IMR-90 (cell line): ENCODE data around the gene RFX3. TPM values are rescaled to one million over a fixed set of nuclear protein-coding genes. Genes with fewer than 3 reads are reported as not detected.

ENCODE experiments used
- ATAC-seq: fragments of 200-7000 bp; cut with Tn5 transposase; 2 replicates; pipeline ENCODE4 v1.9.1; 2020; ENCODE audit warnings: low read depth, mild to moderate bottlenecking, moderate library complexity
- BruUV-seq: library from RNA; stranded (reverse); fragments of 400-500 nt; replicated peaks from 2 replicates; lab custom pipeline; 2021; lab: Mats Ljungman, UMichigan
- CTCF ChIA-PET: fragments of 300-600 bp; formaldehyde crosslinking; extraction: SDS; loops from one replicate; lab custom pipeline; 2021; ENCODE audit warnings: antibody characterized with exemption; lab: Yijun Ruan, JAX
- POLR2A ChIA-PET: fragments of 300-600 bp; sonication (Branson Sonifier 250); formaldehyde crosslinking; loops from one replicate; lab custom pipeline; 2022; ENCODE audit warnings: antibody characterized with exemption; ENCODE audit not compliant: unreplicated experiment; lab: Charles Lee
- DNase-seq: peaks from one replicate; pipeline ENCODE4 v3.0.0; 2013
- H2AFZ ChIP-seq: replicated peaks from 2 replicates; pipeline ENCODE3; 2013; ENCODE audit warnings: low read length, mild to moderate bottlenecking; ENCODE audit not compliant: poor library complexity
- H2AK5ac ChIP-seq: 2 replicates; pipeline ENCODE4 v1.6.1; 2013; ENCODE audit warnings: low read depth, low read length, inconsistent platforms
- H2AK9ac ChIP-seq: replicated peaks from 2 replicates; pipeline ENCODE3; 2013; ENCODE audit warnings: mild to moderate bottlenecking, low read depth, low read length, moderate library complexity; ENCODE audit not compliant: poor library complexity
- H2BK120ac ChIP-seq: 2 replicates; pipeline ENCODE4 v1.6.1; 2013; ENCODE audit warnings: low read depth, low read length, inconsistent platforms
- H2BK15ac ChIP-seq: 3 replicates; pipeline ENCODE4 v1.6.1; 2013; ENCODE audit warnings: low read depth, low read length, inconsistent platforms
- H2BK20ac ChIP-seq: 2 replicates; pipeline ENCODE4 v1.6.1; 2013; ENCODE audit warnings: low read depth, mild to moderate bottlenecking, inconsistent platforms, low read length, moderate library complexity
- H2BK5ac ChIP-seq: 2 replicates; pipeline ENCODE4 v1.6.1; 2013; ENCODE audit warnings: mild to moderate bottlenecking, low read depth, low read length, inconsistent platforms; ENCODE audit not compliant: poor library complexity, severe bottlenecking
- H3K14ac ChIP-seq: replicated peaks from 2 replicates; pipeline ENCODE4 v1.6.1; 2013; ENCODE audit warnings: low read depth, low read length, inconsistent platforms
- H3K18ac ChIP-seq: 2 replicates; pipeline ENCODE4 v1.6.1; 2013; ENCODE audit warnings: low read depth, low read length, control low read depth
- H3K23ac ChIP-seq: 2 replicates; pipeline ENCODE4 v1.6.1; 2013; ENCODE audit warnings: low read depth, low read length, inconsistent platforms
- H3K27ac ChIP-seq: 2 replicates; pipeline ENCODE4 v1.5.1; 2013; ENCODE audit warnings: mild to moderate bottlenecking, control low read depth, low read length; ENCODE audit not compliant: insufficient read depth
- H3K27me3 ChIP-seq: 2 replicates; pipeline ENCODE4 v1.6.1; 2013; ENCODE audit warnings: low read length; ENCODE audit not compliant: control insufficient read depth, insufficient read depth
- H3K36me3 ChIP-seq: 2 replicates; pipeline ENCODE4 v1.6.1; 2013; ENCODE audit warnings: low read length, mixed read lengths; ENCODE audit not compliant: control insufficient read depth, insufficient read depth
- H3K4ac ChIP-seq: 2 replicates; pipeline ENCODE4 v1.6.1; 2013; ENCODE audit warnings: low read depth, low read length, inconsistent platforms
- H3K4me1 ChIP-seq: 2 replicates; pipeline ENCODE4 v1.6.1; 2013; ENCODE audit warnings: low read length, mixed read lengths; ENCODE audit not compliant: control insufficient read depth, insufficient read depth
- H3K4me2 ChIP-seq: 2 replicates; pipeline ENCODE4 v1.6.1; 2013; ENCODE audit warnings: low read depth, mild to moderate bottlenecking, control low read depth, low read length, moderate library complexity
- H3K4me3 ChIP-seq: 2 replicates; pipeline ENCODE4 v1.5.1; 2013; ENCODE audit warnings: low read depth, mild to moderate bottlenecking, control low read depth, low read length, moderate library complexity; ENCODE audit not compliant: insufficient read depth
- H3K56ac ChIP-seq: 2 replicates; pipeline ENCODE4 v1.6.1; 2013; ENCODE audit warnings: low read length, inconsistent platforms; ENCODE audit not compliant: insufficient read depth; ENCODE audit errors: extremely low read depth
- H3K79me1 ChIP-seq, 2 experiments: 2 replicates each; pipeline ENCODE4 v1.6.1; 2013; ENCODE audit warnings: low read length in 2 of 2, inconsistent platforms in 1 of 2, low read depth in 1 of 2
- H3K9ac ChIP-seq: 2 replicates; pipeline ENCODE4 v1.6.1; 2013; ENCODE audit warnings: low read depth, low read length, control low read depth
- H3K9me1 ChIP-seq: 2 replicates; pipeline ENCODE4 v1.6.1; 2013; ENCODE audit warnings: low read length, inconsistent platforms; ENCODE audit not compliant: insufficient read depth
- H3K9me3 ChIP-seq: 2 replicates; pipeline ENCODE4 v1.6.1; 2013; ENCODE audit warnings: low read length; ENCODE audit not compliant: control insufficient read depth, insufficient read depth
- H4K20me1 ChIP-seq: 2 replicates; pipeline ENCODE4 v1.6.1; 2013; ENCODE audit warnings: low read length, inconsistent platforms; ENCODE audit not compliant: insufficient read depth
- H4K5ac ChIP-seq: 2 replicates; pipeline ENCODE4 v1.6.1; 2013; ENCODE audit warnings: mild to moderate bottlenecking, low read depth, low read length, control low read depth
- H4K8ac ChIP-seq, 2 experiments: 2 replicates each; pipeline ENCODE4 v1.6.1; 2013; ENCODE audit warnings: low read depth in 2 of 2, low read length in 2 of 2, control low read depth in 1 of 2, inconsistent platforms in 1 of 2
- H4K91ac ChIP-seq: 2 replicates; pipeline ENCODE4 v1.6.1; 2013; ENCODE audit warnings: low read depth, low read length, inconsistent platforms; ENCODE audit not compliant: insufficient read depth
- CEBPB ChIP-seq: IDR thresholded peaks from 2 replicates; pipeline ENCODE4 v1.6.1; 2012; ENCODE audit warnings: low read depth, low read length, improper control_type of control experiment
- CHD1 ChIP-seq: IDR thresholded peaks from 2 replicates; pipeline ENCODE4 v1.6.1; 2012; ENCODE audit warnings: low read depth, low read length, improper control_type of control experiment
- ELK1 ChIP-seq: fragments of 150-350 bp; IDR thresholded peaks from 2 replicates; pipeline ENCODE4 v1.6.1; 2016; ENCODE audit warnings: low read depth, mild to moderate bottlenecking, low read length, moderate library complexity, borderline replicate concordance
- MAZ ChIP-seq: IDR thresholded peaks from 2 replicates; pipeline ENCODE4 v1.6.1; 2012; ENCODE audit warnings: low read depth, mild to moderate bottlenecking, low read length, improper control_type of control experiment, moderate library complexity, borderline replicate concordance
- MXI1 ChIP-seq: IDR thresholded peaks from 2 replicates; pipeline ENCODE4 v1.6.1; 2012; ENCODE audit warnings: low read depth, mild to moderate bottlenecking, low read length, moderate library complexity, borderline replicate concordance
- NFE2L2 ChIP-seq: fragments of 150-350 bp; IDR thresholded peaks from 2 replicates; pipeline ENCODE4 v1.6.1; 2016; ENCODE audit warnings: low read depth, mild to moderate bottlenecking, low read length
- POLR2A ChIP-seq: IDR thresholded peaks from 2 replicates; pipeline ENCODE4 v1.6.1; 2012; ENCODE audit warnings: mild to moderate bottlenecking, low read depth, low read length
- RAD21 ChIP-seq: IDR thresholded peaks from 2 replicates; pipeline ENCODE4 v1.6.1; 2012; ENCODE audit warnings: low read length, improper control_type of control experiment
- RCOR1 ChIP-seq: IDR thresholded peaks from 2 replicates; pipeline ENCODE4 v1.6.1; 2012; ENCODE audit warnings: mild to moderate bottlenecking, low read length, improper control_type of control experiment; ENCODE audit not compliant: insufficient replicate concordance
- RFX5 ChIP-seq: IDR thresholded peaks from 2 replicates; pipeline ENCODE4 v1.8.0; 2012; ENCODE audit warnings: low read depth, mild to moderate bottlenecking, low read length, moderate library complexity
- SMC3 ChIP-seq: fragments of 150-350 bp; IDR thresholded peaks from 2 replicates; pipeline ENCODE4 v1.6.1; 2016; ENCODE audit warnings: low read depth, mild to moderate bottlenecking, antibody characterized with exemption, low read length, moderate library complexity
- WGBS, 2 experiments: methylation state at CpG; one replicate each; pipeline versions ENCODE4 v1.1.5 to v1.1.7; 2013; ENCODE audit warnings: missing lambda C conversion rate in 2 of 2; ENCODE audit not compliant: insufficient read length in 1 of 2; ENCODE audit errors: extremely low coverage in 2 of 2; 5-methylcytosine and 5-hydroxymethylcytosine counted together
- dilution Hi-C: fragments of 300-500 bp; cut with HindIII; formaldehyde crosslinking; loops from one replicate; pipeline ENCODE4 v1.14.3; 2018; ENCODE audit warnings: low sequenced_read_pairs; ENCODE audit not compliant: unreplicated experiment
- in situ Hi-C: fragments of 300-500 bp; cut with MboI; formaldehyde crosslinking; loops from 3 replicates; pipeline ENCODE4 v1.14.3; 2019; ENCODE audit warnings: low sequenced_read_pairs, inconsistent platforms, mixed read lengths
- intact Hi-C: fragments of 100-400 bp; cut with micrococcal nuclease; formaldehyde crosslinking; loops from 2 replicates; pipeline ENCODE4 v1.10.0; 2022
- polyA plus RNA-seq, 3 experiments: library from polyadenylated mRNA; depleted of rRNA; stranded (reverse); fragments of >200 nt; gene quantifications; 2 replicates each; pipeline ENCODE4 v1.2.3, GENCODE V29; 2012; ENCODE audit warnings: low replicate concordance in 1 of 3
- total RNA-seq: library from RNA; depleted of rRNA; stranded (reverse); fragments of >200 nt; gene quantifications from 2 replicates; pipeline ENCODE4 v1.2.3, GENCODE V29; 2012
- TF ChIP-seq, protein P1 (sequence below): conservative IDR thresholded peaks from 2 replicates; pipeline ENCODE4 v1.5.1; 2012; ENCODE audit warnings: mild to moderate bottlenecking, low read depth, low read length, improper control_type of control experiment
- TF ChIP-seq, protein P2 (sequence below): fragments of 150-350 bp; IDR thresholded peaks from 2 replicates; pipeline ENCODE4 v1.6.1; 2017; ENCODE audit warnings: mild to moderate bottlenecking, antibody characterized with exemption, low read length, low read depth

The RFX3 gene
- total and polyA plus RNA-seq, 2 of the 4 experiments (the other 2 are of a cell fraction) = 1.7 to 2.7 TPM

DNA sequence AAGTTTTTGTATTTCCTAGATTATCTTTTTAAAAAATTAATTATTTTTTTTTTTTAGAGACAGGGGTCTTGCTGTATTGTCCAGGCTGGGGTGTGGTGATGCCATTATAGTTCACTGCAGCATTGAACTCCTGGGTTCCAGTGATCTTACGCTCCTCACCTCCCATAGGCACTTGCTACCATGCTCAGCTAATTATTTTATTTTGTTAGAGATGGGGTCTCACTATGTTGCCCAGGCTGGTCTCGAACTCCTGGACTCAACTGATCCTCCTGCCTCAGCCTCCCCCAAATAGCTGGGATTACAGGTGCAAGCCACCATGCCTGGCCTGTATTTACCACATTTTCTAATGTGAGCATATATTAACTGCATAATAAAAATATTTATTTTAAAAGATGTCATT lies 274.5 kb downstream of the RFX3 start:
- CTCF ChIA-PET = no interaction called here

More for the DNA sequence above, 274.5 kb downstream of the RFX3 start:
- Histone ChIP-seq H3K4me2 (no peak overlapping the region), H3K4me3 (no peak overlapping the region), H3K23ac (no peak overlapping the region), H3K9me3 (no peaks in the 10 kb centered on the region), H2AK9ac (no peak overlapping the region), H4K20me1 (no peaks in the 10 kb centered on the region), H4K8ac (no peak overlapping the region), H4K91ac (no peak overlapping the region), H2AFZ (no peak overlapping the region), H3K56ac (no peak overlapping the region), H3K27ac (no peak overlapping the region), H3K18ac (no peak overlapping the region), H3K9ac (no peak overlapping the region), H3K14ac (no peak overlapping the region), H2BK5ac (no peak overlapping the region), H3K79me1 (no peaks in the 10 kb centered on the region), H3K36me3 (0 out of 2 replicates have a peak, but pooled peaks cover 3% of the 10 kb centered on the region), H2BK20ac (no peak overlapping the region), H3K4me1 (no peaks in the 10 kb centered on the region), H2BK15ac (no peak overlapping the region), H3K4ac (no peak overlapping the region), H2AK5ac (no peak overlapping the region), H3K9me1 (no peaks in the 10 kb centered on the region), H4K5ac (no peak overlapping the region), H3K27me3 (no peaks in the 10 kb centered on the region), H2BK120ac (no peak overlapping the region)
- no TSS peak for BruUV-seq
- POLR2A ChIA-PET = no interaction called here
- DNase-seq = no peak
- in situ Hi-C loops (no loop called here), dilution Hi-C loops (no loop called here), intact Hi-C loops (no loop called here)
- no CpG with 5 or more reads among the region's 2 CpGs for WGBS, 2 experiments
- ATAC-seq = no peak
- no peak for TF ChIP-seq NFE2L2
- TF ChIP-seq MAZ = no peak
- TF ChIP-seq MXI1 = no peak
- no peak for TF ChIP-seq ELK1
- no peak for TF ChIP-seq SMC3
- TF ChIP-seq, protein P1, sequence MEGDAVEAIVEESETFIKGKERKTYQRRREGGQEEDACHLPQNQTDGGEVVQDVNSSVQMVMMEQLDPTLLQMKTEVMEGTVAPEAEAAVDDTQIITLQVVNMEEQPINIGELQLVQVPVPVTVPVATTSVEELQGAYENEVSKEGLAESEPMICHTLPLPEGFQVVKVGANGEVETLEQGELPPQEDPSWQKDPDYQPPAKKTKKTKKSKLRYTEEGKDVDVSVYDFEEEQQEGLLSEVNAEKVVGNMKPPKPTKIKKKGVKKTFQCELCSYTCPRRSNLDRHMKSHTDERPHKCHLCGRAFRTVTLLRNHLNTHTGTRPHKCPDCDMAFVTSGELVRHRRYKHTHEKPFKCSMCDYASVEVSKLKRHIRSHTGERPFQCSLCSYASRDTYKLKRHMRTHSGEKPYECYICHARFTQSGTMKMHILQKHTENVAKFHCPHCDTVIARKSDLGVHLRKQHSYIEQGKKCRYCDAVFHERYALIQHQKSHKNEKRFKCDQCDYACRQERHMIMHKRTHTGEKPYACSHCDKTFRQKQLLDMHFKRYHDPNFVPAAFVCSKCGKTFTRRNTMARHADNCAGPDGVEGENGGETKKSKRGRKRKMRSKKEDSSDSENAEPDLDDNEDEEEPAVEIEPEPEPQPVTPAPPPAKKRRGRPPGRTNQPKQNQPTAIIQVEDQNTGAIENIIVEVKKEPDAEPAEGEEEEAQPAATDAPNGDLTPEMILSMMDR = no peak
- no peak for TF ChIP-seq RAD21
- TF ChIP-seq RCOR1 = no peak
- TF ChIP-seq RFX5 = no peak
- no peak for TF ChIP-seq CHD1
- TF ChIP-seq CEBPB = no peak
- TF ChIP-seq, protein P2, sequence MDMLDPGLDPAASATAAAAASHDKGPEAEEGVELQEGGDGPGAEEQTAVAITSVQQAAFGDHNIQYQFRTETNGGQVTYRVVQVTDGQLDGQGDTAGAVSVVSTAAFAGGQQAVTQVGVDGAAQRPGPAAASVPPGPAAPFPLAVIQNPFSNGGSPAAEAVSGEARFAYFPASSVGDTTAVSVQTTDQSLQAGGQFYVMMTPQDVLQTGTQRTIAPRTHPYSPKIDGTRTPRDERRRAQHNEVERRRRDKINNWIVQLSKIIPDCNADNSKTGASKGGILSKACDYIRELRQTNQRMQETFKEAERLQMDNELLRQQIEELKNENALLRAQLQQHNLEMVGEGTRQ = no peak
- TF ChIP-seq POLR2A = no peak
